NK-92 (cell line): ENCODE measurements around the gene CTRB1.

Experiments
- DNase-seq: peaks from one replicate; lab custom pipeline; 2025; ENCODE audit not compliant: unreplicated experiment; lab: John Stamatoyannopoulos, UW

CTRB1 gene

GRCh38 chr16:75225092-75225491 lies 6.3 kb downstream of the CTRB1 start:
- no peak for DNase-seq

- DNase-seq, result no peak
These were observed 7.1 kb downstream of the CTRB1 start for GRCh38 chr16:75225678-75226515.

GRCh38 chr16:75226550-75227360 lies 8.0 kb downstream of the CTRB1 start:
- DNase-seq, result no peak

- DNase-seq, result no peak
These were observed 8.8 kb downstream of the CTRB1 start for GRCh38 chr16:75227361-75228142.

- no peak for DNase-seq
These were observed 9.6 kb downstream of the CTRB1 start for GRCh38 chr16:75228143-75228976.

GRCh38 chr16:75229172-75230031 lies 10.6 kb downstream of the CTRB1 start:
- no peak for DNase-seq

GRCh38 chr16:75230471-75231110 lies 11.8 kb downstream of the CTRB1 start:
- no peak for DNase-seq

GRCh38 chr16:75231570-75231969 lies 12.8 kb downstream of the CTRB1 start:
- DNase-seq, result no peak

GRCh38 chr16:75233611-75233938 lies 14.8 kb downstream of the CTRB1 start:
- no peak for DNase-seq

GRCh38 chr16:75234856-75235696 lies 16.3 kb downstream of the CTRB1 start:
- DNase-seq, result no peak

- DNase-seq, result no peak
These were observed 17.0 kb downstream of the CTRB1 start for GRCh38 chr16:75235721-75236193.

- no peak for DNase-seq
These were observed 17.4 kb downstream of the CTRB1 start for GRCh38 chr16:75236232-75236631.

- DNase-seq, result no peak
These were observed 18.1 kb downstream of the CTRB1 start for GRCh38 chr16:75236736-75237397.

GRCh38 chr16:75237398-75238131 lies 18.8 kb downstream of the CTRB1 start:
- DNase-seq, result no peak

GRCh38 chr16:75238132-75238852 lies 19.5 kb downstream of the CTRB1 start:
- no peak for DNase-seq

- no peak for DNase-seq
These were observed 20.2 kb downstream of the CTRB1 start for GRCh38 chr16:75238853-75239541.
